ENCODE results near the gene NCOA7. TPM values are rescaled to one million over a fixed set of nuclear protein-coding genes. Genes with fewer than 3 reads are reported as not detected.

The NCOA7 gene
- total RNA-seq, 1 donor, result 34.0 TPM

DNA sequence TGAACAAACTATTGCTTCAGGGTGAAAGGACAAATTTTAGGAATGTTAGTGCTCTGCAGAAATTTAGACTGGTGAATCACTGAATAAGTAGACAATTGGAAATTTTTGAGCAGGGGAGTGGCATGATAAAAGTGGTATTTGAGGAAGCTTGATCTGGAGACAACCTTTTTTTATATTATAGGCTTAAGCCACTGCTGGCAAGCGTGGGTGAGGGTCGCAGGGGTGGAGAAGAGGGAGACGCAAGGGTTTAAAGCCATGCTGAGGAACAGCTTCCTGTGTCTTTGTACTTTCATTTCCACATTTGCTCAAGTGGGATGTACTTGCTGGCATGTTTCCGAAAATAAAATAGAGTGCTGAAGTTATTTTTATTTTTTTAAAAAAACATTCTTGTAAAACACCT is 23.7 kb downstream of the NCOA7 start:
- Histone ChIP-seq H3K4me3 (ENCODE audit: insufficient read depth, low read length) (no peak overlapping the region), H4K20me1 (ENCODE audit: insufficient read depth, low read length) (no peaks in the 10 kb centered on the region), H3K4me1 (ENCODE audit: insufficient read depth, low read length) (peaks cover 55% of the 10 kb centered on the region), H3K27ac (ENCODE audit: low read depth, low read length) (peak overlapping the region; percentile 31), H3K27me3 (ENCODE audit: insufficient read depth, low read length) (no peaks in the 10 kb centered on the region), H2AFZ (ENCODE audit: low read length) (no peak overlapping the region), H3K79me2 (ENCODE audit: insufficient read depth, low read length) (peaks cover 40% of the 10 kb centered on the region), H3K36me3 (ENCODE audit: insufficient read depth, low read length) (no peaks in the 10 kb centered on the region), H3K9me3 (ENCODE audit: low read depth, low read length) (no peaks in the 10 kb centered on the region), H3K4me2 (ENCODE audit: insufficient read depth, low read length) (peak overlapping the region; percentile 65)
- no peak for DNase-seq (ENCODE audit: insufficient read length, low spot score, missing footprints)
- TF ChIP-seq, protein P1, sequence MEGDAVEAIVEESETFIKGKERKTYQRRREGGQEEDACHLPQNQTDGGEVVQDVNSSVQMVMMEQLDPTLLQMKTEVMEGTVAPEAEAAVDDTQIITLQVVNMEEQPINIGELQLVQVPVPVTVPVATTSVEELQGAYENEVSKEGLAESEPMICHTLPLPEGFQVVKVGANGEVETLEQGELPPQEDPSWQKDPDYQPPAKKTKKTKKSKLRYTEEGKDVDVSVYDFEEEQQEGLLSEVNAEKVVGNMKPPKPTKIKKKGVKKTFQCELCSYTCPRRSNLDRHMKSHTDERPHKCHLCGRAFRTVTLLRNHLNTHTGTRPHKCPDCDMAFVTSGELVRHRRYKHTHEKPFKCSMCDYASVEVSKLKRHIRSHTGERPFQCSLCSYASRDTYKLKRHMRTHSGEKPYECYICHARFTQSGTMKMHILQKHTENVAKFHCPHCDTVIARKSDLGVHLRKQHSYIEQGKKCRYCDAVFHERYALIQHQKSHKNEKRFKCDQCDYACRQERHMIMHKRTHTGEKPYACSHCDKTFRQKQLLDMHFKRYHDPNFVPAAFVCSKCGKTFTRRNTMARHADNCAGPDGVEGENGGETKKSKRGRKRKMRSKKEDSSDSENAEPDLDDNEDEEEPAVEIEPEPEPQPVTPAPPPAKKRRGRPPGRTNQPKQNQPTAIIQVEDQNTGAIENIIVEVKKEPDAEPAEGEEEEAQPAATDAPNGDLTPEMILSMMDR (IDR thresholded peaks at IDR 0.05; ENCODE audit: extremely low read depth, low read depth, low read length), result no peak

GRCh38 chr6:125815080-125815910 is 24.5 kb downstream of the NCOA7 start:
- Histone ChIP-seq H2AFZ (ENCODE audit: low read length) (no peak overlapping the region), H3K4me3 (ENCODE audit: insufficient read depth, low read length) (no peak overlapping the region), H3K4me1 (ENCODE audit: insufficient read depth, low read length) (peaks cover 55% of the 10 kb centered on the region), H3K27ac (ENCODE audit: low read depth, low read length) (peak overlapping the region; percentile 31), H3K9me3 (ENCODE audit: low read depth, low read length) (no peaks in the 10 kb centered on the region), H4K20me1 (ENCODE audit: insufficient read depth, low read length) (no peaks in the 10 kb centered on the region), H3K79me2 (ENCODE audit: insufficient read depth, low read length) (peaks cover 36% of the 10 kb centered on the region), H3K36me3 (ENCODE audit: insufficient read depth, low read length) (peaks cover 2% of the 10 kb centered on the region), H3K4me2 (ENCODE audit: insufficient read depth, low read length) (peak overlapping the region; percentile 65), H3K27me3 (ENCODE audit: insufficient read depth, low read length) (no peaks in the 10 kb centered on the region)
- DNase-seq (ENCODE audit: insufficient read length, low spot score, missing footprints), result no peak
- TF ChIP-seq, protein P1 (IDR thresholded peaks at IDR 0.05; ENCODE audit: extremely low read depth, low read depth, low read length), result no peak

DNA sequence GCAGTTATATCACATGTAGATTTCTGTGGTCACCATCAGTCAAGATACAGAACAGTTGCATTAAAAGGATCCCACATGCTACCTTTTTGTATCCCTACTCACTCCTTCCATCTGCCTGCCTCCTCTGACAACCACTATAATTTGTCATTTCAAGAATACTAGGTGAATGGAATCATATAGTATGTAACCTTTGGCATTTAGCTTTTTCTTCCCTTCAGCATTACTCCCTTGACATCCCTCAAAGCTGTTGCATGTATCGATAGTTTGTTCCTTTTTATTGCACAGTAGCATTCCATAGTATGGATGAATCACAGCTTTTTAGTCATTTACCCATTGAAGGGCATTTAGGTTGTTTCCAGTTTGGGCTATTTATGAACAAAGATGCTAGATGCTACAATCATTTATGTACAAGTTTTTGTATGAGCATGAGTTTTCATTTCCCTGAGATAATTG is 26.1 kb downstream of the NCOA7 start:
- DNase-seq (ENCODE audit: insufficient read length, low spot score, missing footprints), result no peak
- peaks cover 10% of the 10 kb centered on the region for H3K36me3 ChIP-seq (ENCODE audit: insufficient read depth, low read length)
- TF ChIP-seq, protein P1 (IDR thresholded peaks at IDR 0.05; ENCODE audit: extremely low read depth, low read depth, low read length), result no peak
- no peak overlapping the region for H2AFZ ChIP-seq (ENCODE audit: low read length)
- no peak overlapping the region for H3K27ac ChIP-seq (ENCODE audit: low read depth, low read length)
- H3K27me3 ChIP-seq (ENCODE audit: insufficient read depth, low read length), result no peaks in the 10 kb centered on the region
- H3K4me2 ChIP-seq (ENCODE audit: insufficient read depth, low read length), result no peak overlapping the region
- H4K20me1 ChIP-seq (ENCODE audit: insufficient read depth, low read length), result no peaks in the 10 kb centered on the region
- peaks cover 22% of the 10 kb centered on the region for H3K79me2 ChIP-seq (ENCODE audit: insufficient read depth, low read length)
- H3K4me1 ChIP-seq (ENCODE audit: insufficient read depth, low read length), result peaks cover 52% of the 10 kb centered on the region
- no peak overlapping the region for H3K4me3 ChIP-seq (ENCODE audit: insufficient read depth, low read length)
- H3K9me3 ChIP-seq (ENCODE audit: low read depth, low read length), result no peaks in the 10 kb centered on the region

DNA sequence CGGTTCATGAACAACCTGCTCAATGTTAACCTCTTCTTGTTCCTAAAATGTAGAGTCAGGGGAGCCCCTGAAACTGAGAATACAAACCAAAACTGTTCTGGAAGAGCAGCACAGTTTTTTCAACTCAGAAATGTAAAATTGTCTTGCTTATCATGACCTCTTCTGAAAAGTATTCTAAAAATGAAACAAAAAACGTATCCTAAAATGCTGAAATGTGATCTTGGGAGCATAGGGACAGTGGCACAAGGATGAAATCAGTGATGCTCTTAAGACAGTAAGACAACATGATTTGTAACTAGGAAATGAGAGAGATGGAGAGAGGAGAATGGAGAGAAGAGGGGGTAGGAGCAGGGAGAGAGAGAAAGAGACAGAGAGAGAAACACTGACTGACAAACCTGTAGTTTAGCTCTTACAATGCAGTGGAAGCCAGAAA is 27.5 kb downstream of the NCOA7 start:
- no peaks in the 10 kb centered on the region for H4K20me1 ChIP-seq (ENCODE audit: insufficient read depth, low read length)
- DNase-seq (ENCODE audit: insufficient read length, low spot score, missing footprints), result no peak
- H2AFZ ChIP-seq (ENCODE audit: low read length), result peak overlapping the region; percentile 62
- H3K4me2 ChIP-seq (ENCODE audit: insufficient read depth, low read length), result peak overlapping the region; percentile 66
- no peaks in the 10 kb centered on the region for H3K9me3 ChIP-seq (ENCODE audit: low read depth, low read length)
- H3K27ac ChIP-seq (ENCODE audit: low read depth, low read length), result peak overlapping the region; percentile 42
- H3K4me3 ChIP-seq (ENCODE audit: insufficient read depth, low read length), result peak overlapping the region; percentile 12
- TF ChIP-seq, protein P1 (IDR thresholded peaks at IDR 0.05; ENCODE audit: extremely low read depth, low read depth, low read length), result no peak
- peaks cover 10% of the 10 kb centered on the region for H3K36me3 ChIP-seq (ENCODE audit: insufficient read depth, low read length)
- peaks cover 18% of the 10 kb centered on the region for H3K79me2 ChIP-seq (ENCODE audit: insufficient read depth, low read length)
- peaks cover 42% of the 10 kb centered on the region for H3K4me1 ChIP-seq (ENCODE audit: insufficient read depth, low read length)
- H3K27me3 ChIP-seq (ENCODE audit: insufficient read depth, low read length), result no peaks in the 10 kb centered on the region
